ENCODE data around the gene HMX1. TPM values are rescaled to one million over a fixed set of nuclear protein-coding genes. Genes with fewer than 3 reads are reported as not detected.

The HMX1 gene
- total and polyA plus RNA-seq, 2 donors (not counting 1 experiment from before 2014, with no cell fraction given): not detected

GRCh38 chr4:8914461-8915171 is 43.0 kb upstream of the HMX1 start:
- Mint-ChIP-seq H3K27me3 (no peaks in the 10 kb centered on the region), H3K4me1 (no peaks in the 10 kb centered on the region), H3K4me3 (no peak overlapping the region), H3K9me3 (ENCODE audit: insufficient read depth) (no peaks in the 10 kb centered on the region), H3K27ac (no peak overlapping the region)
- Histone ChIP-seq H3K9ac (ENCODE audit: low read length) (no peak overlapping the region), H3K36me3 (replicated peaks in 1 of 2; ENCODE audit: control extremely low read depth in 1 of 2, control insufficient read depth in 1 of 2, extremely low read depth in 1 of 2, insufficient read depth in 2 of 2, low read length in 1 of 2) (no peaks in the 10 kb centered on the region), H3K79me2 (ENCODE audit: control insufficient read depth, insufficient read depth, low read length) (no peaks in the 10 kb centered on the region), H3K4me2 (replicated peaks; ENCODE audit: low read depth, low read length, poor library complexity, severe bottlenecking) (no peak overlapping the region), H2AFZ (ENCODE audit: insufficient read depth, low read depth, low read length, poor library complexity, severe bottlenecking) (no peak overlapping the region), H3K4me1 (ENCODE audit: control insufficient read depth in 2 of 2, insufficient read depth in 2 of 2, low read length in 2 of 2) (no peaks in the 10 kb centered on the region), H3K27me3 (replicated peaks in 1 of 4; ENCODE audit: control extremely low read depth in 1 of 4, control insufficient read depth in 3 of 4, insufficient read depth in 4 of 4, low read length in 3 of 4) (no peaks in the 10 kb centered on the region), H4K20me1 (ENCODE audit: control insufficient read depth, insufficient read depth, low read length, poor library complexity, severe bottlenecking) (no peaks in the 10 kb centered on the region), H3K9me3 (ENCODE audit: control extremely low read depth in 1 of 3, control insufficient read depth in 2 of 3, insufficient read depth in 1 of 3, low read length in 2 of 3) (peaks cover 0 to 3% (median 0%) of the 10 kb centered on the region in 3 donors), H3K4me3 (ENCODE audit: control extremely low read depth in 1 of 5, extremely low read depth in 1 of 5, insufficient read depth in 1 of 5, low read depth in 2 of 5, low read length in 4 of 5) (no peak overlapping the region), H3K27ac (ENCODE audit: low read length in 2 of 2) (no peak overlapping the region)
- WGBS (ENCODE audit: insufficient coverage): 90% methylated on average over 21 of the region's 29 CpGs
- ChIA-PET CTCF (interaction anchor here (1.0 kb wide), 1 partner anchor 15 kb away, joined by 3 read pairs; no protein-coding TSS in a partner anchor), POLR2A (no interaction called here)
- intact Hi-C loops (cut with micrococcal nuclease): no loop called here
- no peak for DNase-seq
- ATAC-seq (ENCODE audit: low read depth): no peak
- TF ChIP-seq CTCF (IDR thresholded peaks at IDR 0.05) (no peak), EZH2 (IDR thresholded peaks at IDR 0.05; ENCODE audit: borderline replicate concordance, insufficient read depth, low read depth, low read length, poor library complexity, severe bottlenecking) (no peak)

- no peak overlapping the region for H3K4me3 ChIP-seq (ENCODE audit: control extremely low read depth in 1 of 5, extremely low read depth in 1 of 5, insufficient read depth in 1 of 5, low read depth in 2 of 5, low read length in 4 of 5)
- no peaks in the 10 kb centered on the region for H4K20me1 ChIP-seq (ENCODE audit: control insufficient read depth, insufficient read depth, low read length, poor library complexity, severe bottlenecking)
- Mint-ChIP-seq H3K4me1 (no peaks in the 10 kb centered on the region), H3K27me3 (no peaks in the 10 kb centered on the region), H3K9me3 (ENCODE audit: insufficient read depth) (no peaks in the 10 kb centered on the region), H3K27ac (no peak overlapping the region), H3K4me3 (no peak overlapping the region)
- 86% methylated on average over 15 of the region's 15 CpGs for WGBS (ENCODE audit: insufficient coverage)
- POLR2A ChIA-PET: no interaction called here
- TF ChIP-seq CTCF (IDR thresholded peaks at IDR 0.05): no peak
- TF ChIP-seq EZH2 (IDR thresholded peaks at IDR 0.05; ENCODE audit: borderline replicate concordance, insufficient read depth, low read depth, low read length, poor library complexity, severe bottlenecking): no peak
- CTCF ChIA-PET: no interaction called here
- H3K9me3 ChIP-seq (ENCODE audit: control extremely low read depth in 1 of 3, control insufficient read depth in 2 of 3, insufficient read depth in 1 of 3, low read length in 2 of 3): peaks cover 0 to 3% (median 0%) of the 10 kb centered on the region in 3 donors
- no peaks in the 10 kb centered on the region for H3K36me3 ChIP-seq (replicated peaks in 1 of 2; ENCODE audit: control extremely low read depth in 1 of 2, control insufficient read depth in 1 of 2, extremely low read depth in 1 of 2, insufficient read depth in 2 of 2, low read length in 1 of 2)
- no peak overlapping the region for H2AFZ ChIP-seq (ENCODE audit: insufficient read depth, low read depth, low read length, poor library complexity, severe bottlenecking)
- ATAC-seq (ENCODE audit: low read depth): no peak
- H3K9ac ChIP-seq (ENCODE audit: low read length): no peak overlapping the region
- DNase-seq: no peak
- intact Hi-C loops (cut with micrococcal nuclease): no loop called here
- H3K27ac ChIP-seq (ENCODE audit: low read length in 2 of 2): no peak overlapping the region
- no peak overlapping the region for H3K4me2 ChIP-seq (replicated peaks; ENCODE audit: low read depth, low read length, poor library complexity, severe bottlenecking)
- H3K79me2 ChIP-seq (ENCODE audit: control insufficient read depth, insufficient read depth, low read length): no peaks in the 10 kb centered on the region
- H3K4me1 ChIP-seq (ENCODE audit: control insufficient read depth in 2 of 2, insufficient read depth in 2 of 2, low read length in 2 of 2): no peaks in the 10 kb centered on the region
- H3K27me3 ChIP-seq (replicated peaks in 1 of 4; ENCODE audit: control extremely low read depth in 1 of 4, control insufficient read depth in 3 of 4, insufficient read depth in 4 of 4, low read length in 3 of 4): no peaks in the 10 kb centered on the region
Measured at GRCh38 chr4:8913858-8914460, 42.3 kb upstream of the HMX1 start.

All from B cell (primary cell).